Left cardiac atrium (tissue), 4 donors: ENCODE results near the gene ENTPD2. TPM values are rescaled to one million over a fixed set of nuclear protein-coding genes. Genes with fewer than 3 reads are reported as not detected.

ENCODE experiments used
- ATAC-seq, 2 donors: fragments of 200-7000 bp; cut with Tn5 transposase; one replicate each; pipeline ENCODE4 v1.9.1; 2020; ENCODE audit warnings: mild to moderate bottlenecking in 2 of 2, moderate library complexity in 2 of 2
- DNase-seq: peaks from one replicate; pipeline ENCODE4 v3.0.0-alpha.2; 2020
- intact Hi-C, 2 donors: fragments of 100-400 bp; cut with DNase I; formaldehyde crosslinking; loops; one replicate each; pipeline versions ENCODE4 v1.14.1 to v1.15.1; 2022 to 2023
- total RNA-seq, 2 donors: library from RNA; stranded (reverse); fragmentation: NEBNext Ultra II Directional; extraction: Animal tissue kit (Norgen Biotek cat#: 25700); gene quantifications; one replicate each; pipeline ENCODE4 v1.2.1, GENCODE V29; 2021
- donor health status: DM: no; HTN: yes; CAD: no.
- donor health status: DM: no; HTN: yes; CAD: no; lungs with severe emphysema.
- donor health status: DM: yes; HTN: yes; CAD: no.
- donor health status: Dilated cardiomyopathy.

The ENTPD2 gene
- total RNA-seq, 2 donors from 2014 or later: 0.60 to 2.2 TPM

- intact Hi-C loops: no loop called here
- no peak for DNase-seq
- no peak for ATAC-seq
Measured at GRCh38 chr9:137051145-137051724, 2.6 kb downstream of the ENTPD2 start.

- DNase-seq: no peak
- intact Hi-C loops: no loop called here
- ATAC-seq: no peak
Measured at GRCh38 chr9:137050570-137050969, 3.3 kb downstream of the ENTPD2 start.

- intact Hi-C loops: no loop called here
- peak in 1 of 2 donors; percentile 5 for ATAC-seq
- no peak for DNase-seq
Measured at GRCh38 chr9:137049544-137050449, 4.1 kb downstream of the ENTPD2 start.

GRCh38 chr9:137048655-137049543 is 5.0 kb downstream of the ENTPD2 start:
- DNase-seq: no peak
- intact Hi-C loops: no loop called here

GRCh38 chr9:137046088-137046787 is 7.6 kb downstream of the ENTPD2 start, which contains the start of gene NPDC1:
NPDC1 (minus strand) TSS chr9:137046177; CDS start chr9:137045989, 188 bp downstream.
- ATAC-seq (peak; percentile 71 to 76), DNase-seq (peak; percentile 84)
- intact Hi-C loops: no loop called here

More at GRCh38 chr9:137048655-137049543, 5.0 kb downstream of the ENTPD2 start:
- no peak for ATAC-seq

- intact Hi-C loops: no loop called here
- DNase-seq (no peak), ATAC-seq (peak in 1 of 2 donors; percentile 5)
Measured at GRCh38 chr9:137045294-137046087, 8.4 kb downstream of the ENTPD2 start.

GRCh38 chr9:137044502-137045177 is 9.2 kb downstream of the ENTPD2 start:
- intact Hi-C loops: no loop called here
- DNase-seq (peak; percentile 61), ATAC-seq (peak in 1 of 2 donors; percentile 36)

GRCh38 chr9:137044037-137044436 is 9.8 kb downstream of the ENTPD2 start:
- intact Hi-C loops: no loop called here
- no peak for ATAC-seq
- DNase-seq: no peak

- ATAC-seq (peak; percentile 9 to 34), DNase-seq (peak; percentile 87)
- intact Hi-C loops: no loop called here
Measured at GRCh38 chr9:137042751-137043727, 10.8 kb downstream of the ENTPD2 start.

- DNase-seq: no peak
- intact Hi-C loops: no loop called here
- ATAC-seq: no peak
Measured at GRCh38 chr9:137041124-137041523, 12.7 kb downstream of the ENTPD2 start.

- ATAC-seq (no peak), DNase-seq (no peak)
Measured at GRCh38 chr9:137040568-137040967, 13.3 kb downstream of the ENTPD2 start.

GRCh38 chr9:137039611-137040366 is 14.1 kb downstream of the ENTPD2 start:
- DNase-seq (no peak), ATAC-seq (no peak)
- intact Hi-C loops: loop anchor here in 1 of 2 donors (5.0 kb wide), 1 partner anchor 252 kb away; no protein-coding TSS in a partner anchor

More at GRCh38 chr9:137040568-137040967, 13.3 kb downstream of the ENTPD2 start:
- intact Hi-C loops: no loop called here

- DNase-seq (no peak), ATAC-seq (no peak)
- intact Hi-C loops: loop anchor here in 1 of 2 donors (5.0 kb wide), 1 partner anchor 252 kb away; no protein-coding TSS in a partner anchor
Measured at GRCh38 chr9:137038916-137039315, 14.9 kb downstream of the ENTPD2 start.

- DNase-seq (no peak), ATAC-seq (no peak)
- intact Hi-C loops: loop anchor here in 1 of 2 donors (5.0 kb wide), 1 partner anchor 250 kb away; no protein-coding TSS in a partner anchor
Measured at GRCh38 chr9:137037483-137037882, 16.4 kb downstream of the ENTPD2 start.

GRCh38 chr9:137037035-137037434 is 16.8 kb downstream of the ENTPD2 start:
- ATAC-seq (no peak), DNase-seq (no peak)
- intact Hi-C loops: loop anchor here in 1 of 2 donors (5.0 kb wide), 1 partner anchor 250 kb away; no protein-coding TSS in a partner anchor
